ENCODE measurements around the gene HPCAL1. TPM values are rescaled to one million over a fixed set of nuclear protein-coding genes. Genes with fewer than 3 reads are reported as not detected.

The HPCAL1 gene
- total RNA-seq, 1 experiment from 2014 or later = 5.0 TPM

DNA sequence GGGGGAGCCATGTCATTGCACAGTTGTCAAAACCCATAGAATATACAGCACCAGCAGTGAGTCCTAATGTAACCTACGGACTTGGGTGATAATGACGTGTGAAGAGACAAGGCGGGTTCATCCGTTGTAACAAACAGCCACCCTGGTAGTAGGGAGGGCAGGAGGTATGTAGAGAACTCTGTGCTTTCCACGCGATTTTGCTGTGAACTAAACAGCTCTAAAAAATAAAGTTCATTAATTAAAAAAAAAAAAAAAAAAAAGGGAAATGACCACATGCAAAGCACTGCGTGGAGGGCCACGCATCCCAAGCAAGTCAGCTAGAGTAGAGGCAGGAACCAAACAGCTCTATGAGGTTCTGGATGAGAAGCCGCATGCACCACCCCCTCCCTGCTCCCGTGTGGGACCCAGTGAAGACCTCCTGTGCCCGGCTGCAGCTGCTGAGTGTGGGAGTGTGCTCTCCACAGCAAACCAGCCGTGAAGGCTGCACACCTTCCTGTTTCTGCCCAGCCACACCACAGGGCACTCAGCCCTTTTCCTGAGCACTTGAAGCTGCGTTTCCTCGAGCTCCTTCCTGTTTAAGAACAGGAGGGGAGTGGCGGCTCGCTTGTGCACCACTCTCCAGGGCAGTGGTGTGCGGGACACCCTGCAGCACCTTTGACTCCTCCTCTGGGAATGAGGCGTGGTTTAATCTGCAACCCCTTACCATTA lies 79.8 kb downstream of the HPCAL1 start:
- peak overlapping the region; percentile 49; the same call in 1 of the 2 replicates for H3K4me3 ChIP-seq (ENCODE audit: low read length)
- peak overlapping the region; percentile 65 for H3K4me2 ChIP-seq (ENCODE audit: low read depth, low read length, poor library complexity, severe bottlenecking)
- H3K27me3 ChIP-seq (ENCODE audit: low read length) = no peaks in the 10 kb centered on the region
- no peaks in the 10 kb centered on the region for H3K36me3 ChIP-seq (ENCODE audit: insufficient read depth, low read length)
- 0 out of 2 replicates have a peak, but pooled peaks cover 3% of the 10 kb centered on the region for H4K20me1 ChIP-seq (ENCODE audit: insufficient read depth, low read depth, low read length)
- peak overlapping the region; percentile 38 for H3K9ac ChIP-seq (ENCODE audit: low read length)
- H3K9me2 ChIP-seq (replicated peaks; ENCODE audit: insufficient read depth, low read length) = no peaks in the 10 kb centered on the region
- no peaks in the 10 kb centered on the region for H3K9me3 ChIP-seq (ENCODE audit: low read length)
- H3K27ac ChIP-seq (ENCODE audit: low read length) = peak overlapping the region; percentile 46; the same call in 1 of the 2 replicates
- peak; percentile 70 for DNase-seq
- 0 out of 2 replicates have a peak overlapping the region, but pooled peaks have one; percentile 30 for H2AFZ ChIP-seq (ENCODE audit: low read length)
- peaks cover 63% of the 10 kb centered on the region for H3K4me1 ChIP-seq (ENCODE audit: low read length)
- H3K79me2 ChIP-seq (ENCODE audit: low read length) = no peaks in the 10 kb centered on the region

DNA sequence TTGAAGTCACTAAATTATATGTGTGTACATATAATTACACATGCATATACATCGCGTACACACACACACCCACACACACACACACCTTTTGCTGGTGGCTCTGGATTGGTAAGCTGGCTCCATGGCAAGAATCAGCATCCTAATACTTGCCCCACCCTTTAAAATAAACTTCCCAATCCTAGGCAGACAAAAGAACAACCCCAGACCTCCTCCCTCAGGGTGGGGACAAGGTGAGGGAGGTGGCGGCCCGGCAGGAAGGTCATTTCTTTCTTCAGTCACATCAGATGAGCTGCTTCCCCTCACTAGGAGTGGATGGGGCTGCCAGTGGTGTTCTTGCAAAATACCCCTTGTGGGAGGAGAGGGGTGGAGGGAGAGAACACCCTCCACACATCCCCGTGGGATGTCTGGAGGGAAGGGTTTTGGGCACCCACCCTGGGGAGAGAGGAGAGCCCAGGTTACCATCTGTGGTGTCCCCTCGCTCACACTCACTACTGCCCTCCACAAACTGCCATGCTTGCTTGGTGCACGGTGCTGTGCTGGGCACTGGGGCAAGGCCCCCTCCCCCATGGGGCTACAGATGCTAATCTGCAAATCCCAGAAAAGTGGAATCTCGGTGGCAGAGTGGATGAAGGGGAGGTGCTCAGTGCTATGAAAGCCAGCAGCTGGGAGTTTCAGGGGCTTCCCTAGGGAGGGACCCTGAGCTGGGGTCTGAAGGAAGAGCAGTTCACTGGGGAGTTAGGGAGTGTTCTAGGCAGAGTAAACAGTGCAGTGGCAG lies 81.4 kb downstream of the HPCAL1 start:
- no peaks in the 10 kb centered on the region for H3K9me2 ChIP-seq (replicated peaks; ENCODE audit: insufficient read depth, low read length)
- H3K4me2 ChIP-seq (ENCODE audit: low read depth, low read length, poor library complexity, severe bottlenecking) = no peak overlapping the region
- H4K20me1 ChIP-seq (ENCODE audit: insufficient read depth, low read depth, low read length) = 0 out of 2 replicates have a peak, but pooled peaks cover 3% of the 10 kb centered on the region
- H3K9ac ChIP-seq (ENCODE audit: low read length) = no peak overlapping the region
- no peaks in the 10 kb centered on the region for H3K36me3 ChIP-seq (ENCODE audit: insufficient read depth, low read length)
- no peak overlapping the region for H3K27ac ChIP-seq (ENCODE audit: low read length)
- no peak overlapping the region for H2AFZ ChIP-seq (ENCODE audit: low read length)
- no peaks in the 10 kb centered on the region for H3K9me3 ChIP-seq (ENCODE audit: low read length)
- no peaks in the 10 kb centered on the region for H3K27me3 ChIP-seq (ENCODE audit: low read length)
- no peaks in the 10 kb centered on the region for H3K79me2 ChIP-seq (ENCODE audit: low read length)
- H3K4me3 ChIP-seq (ENCODE audit: low read length) = no peak overlapping the region
- DNase-seq = no peak
- peaks cover 47% of the 10 kb centered on the region for H3K4me1 ChIP-seq (ENCODE audit: low read length)

DNA sequence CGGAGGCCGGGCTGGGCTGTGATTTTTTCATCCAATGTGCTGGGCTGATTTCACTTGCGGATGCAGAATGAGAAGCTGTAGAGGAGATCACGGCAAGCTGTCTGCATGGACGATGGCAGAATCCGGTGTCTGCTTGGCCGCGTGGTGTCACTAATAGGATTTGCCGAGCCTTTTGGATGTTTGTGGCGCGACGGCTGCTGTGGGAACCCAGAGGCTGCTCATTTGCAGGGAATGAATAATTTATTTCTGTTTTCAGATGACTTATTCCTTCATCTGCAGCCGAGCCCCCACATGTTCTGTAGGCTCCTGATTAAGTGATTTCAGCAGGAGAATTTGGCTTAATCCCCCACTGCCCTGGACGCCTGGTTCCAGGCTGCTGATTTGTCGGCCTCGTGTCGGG lies 82.8 kb downstream of the HPCAL1 start:
- H3K9ac ChIP-seq (ENCODE audit: low read length) = no peak overlapping the region
- no peak for DNase-seq
- H3K4me1 ChIP-seq (ENCODE audit: low read length) = peaks cover 34% of the 10 kb centered on the region
- no peak overlapping the region for H2AFZ ChIP-seq (ENCODE audit: low read length)
- H3K79me2 ChIP-seq (ENCODE audit: low read length) = no peaks in the 10 kb centered on the region
- no peaks in the 10 kb centered on the region for H3K36me3 ChIP-seq (ENCODE audit: insufficient read depth, low read length)
- H3K4me3 ChIP-seq (ENCODE audit: low read length) = no peak overlapping the region
- H3K9me3 ChIP-seq (ENCODE audit: low read length) = no peaks in the 10 kb centered on the region
- no peaks in the 10 kb centered on the region for H3K9me2 ChIP-seq (replicated peaks; ENCODE audit: insufficient read depth, low read length)
- no peak overlapping the region for H3K27ac ChIP-seq (ENCODE audit: low read length)
- no peaks in the 10 kb centered on the region for H3K27me3 ChIP-seq (ENCODE audit: low read length)
- 0 out of 2 replicates have a peak, but pooled peaks cover 7% of the 10 kb centered on the region for H4K20me1 ChIP-seq (ENCODE audit: insufficient read depth, low read depth, low read length)
- H3K4me2 ChIP-seq (ENCODE audit: low read depth, low read length, poor library complexity, severe bottlenecking) = no peak overlapping the region

DNA sequence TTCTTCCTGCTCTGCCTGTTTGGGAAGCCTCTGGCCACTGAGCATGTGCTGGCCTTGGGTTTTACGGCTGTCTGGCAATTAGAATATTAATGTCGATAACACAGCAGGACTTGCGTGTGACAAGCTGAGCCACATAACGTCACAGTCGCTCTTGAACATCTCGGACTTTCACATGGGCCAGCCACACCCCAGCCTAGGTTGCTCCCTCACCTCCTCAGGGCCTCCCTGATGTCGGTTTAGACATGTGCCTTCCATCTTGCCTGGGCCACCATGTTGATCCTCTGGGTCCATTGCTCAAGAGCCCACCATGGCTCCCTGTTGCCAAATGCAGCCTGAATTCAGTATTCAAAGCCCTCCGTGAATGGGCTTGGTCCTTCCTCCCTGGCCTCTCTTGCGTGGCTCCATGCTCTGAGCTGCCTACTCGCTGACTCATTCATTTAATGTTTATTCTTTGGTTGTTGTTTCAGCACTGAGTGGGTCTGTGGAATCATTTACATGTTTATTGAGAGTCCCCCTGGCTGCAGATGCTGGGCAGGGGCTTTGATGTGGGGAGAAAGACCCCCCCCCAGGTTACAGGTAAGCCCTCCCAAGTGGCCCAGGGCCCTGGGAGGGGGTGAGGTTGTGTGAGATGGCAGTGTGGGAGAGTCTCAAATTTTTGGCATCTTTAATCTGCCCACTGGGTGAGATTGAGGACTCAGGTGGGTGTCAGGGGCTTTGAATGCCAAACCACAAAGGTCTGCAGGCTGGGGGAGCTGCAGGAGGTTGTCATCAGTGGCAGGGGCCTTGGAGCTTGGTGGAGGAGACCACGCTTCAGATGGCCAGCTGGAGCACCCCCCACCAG lies 83.4 kb downstream of the HPCAL1 start:
- H3K9me2 ChIP-seq (replicated peaks; ENCODE audit: insufficient read depth, low read length) = no peaks in the 10 kb centered on the region
- H3K9ac ChIP-seq (ENCODE audit: low read length) = no peak overlapping the region
- H3K27me3 ChIP-seq (ENCODE audit: low read length) = no peaks in the 10 kb centered on the region
- no peaks in the 10 kb centered on the region for H3K9me3 ChIP-seq (ENCODE audit: low read length)
- H2AFZ ChIP-seq (ENCODE audit: low read length) = no peak overlapping the region
- H3K4me3 ChIP-seq (ENCODE audit: low read length) = no peak overlapping the region
- H3K4me1 ChIP-seq (ENCODE audit: low read length) = peaks cover 30% of the 10 kb centered on the region
- 0 out of 2 replicates have a peak, but pooled peaks cover 7% of the 10 kb centered on the region for H4K20me1 ChIP-seq (ENCODE audit: insufficient read depth, low read depth, low read length)
- H3K36me3 ChIP-seq (ENCODE audit: insufficient read depth, low read length) = no peaks in the 10 kb centered on the region
- H3K79me2 ChIP-seq (ENCODE audit: low read length) = no peaks in the 10 kb centered on the region
- DNase-seq = no peak
- no peak overlapping the region for H3K4me2 ChIP-seq (ENCODE audit: low read depth, low read length, poor library complexity, severe bottlenecking)
- no peak overlapping the region for H3K27ac ChIP-seq (ENCODE audit: low read length)

DNA sequence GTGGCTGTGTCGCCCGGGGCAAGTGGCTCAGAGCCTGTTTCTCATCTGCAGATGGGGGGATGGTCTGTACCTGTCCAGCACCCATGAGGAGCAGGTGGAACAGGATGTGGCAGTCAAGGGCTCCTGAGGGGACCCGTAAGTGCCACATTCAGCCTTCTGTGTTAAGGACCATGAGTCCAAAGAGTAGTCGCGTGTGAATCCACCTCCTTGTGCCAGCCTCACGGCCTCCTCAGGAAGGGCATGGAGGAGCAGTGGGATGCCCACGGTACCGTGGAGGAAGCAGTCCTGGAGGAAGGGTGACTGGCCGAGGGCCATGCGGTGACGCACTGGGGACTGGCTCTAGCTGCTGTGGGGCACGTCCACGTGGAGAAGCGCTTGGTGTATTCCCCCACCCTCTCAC lies 84.3 kb downstream of the HPCAL1 start:
- H3K79me2 ChIP-seq (ENCODE audit: low read length) = no peaks in the 10 kb centered on the region

DNA sequence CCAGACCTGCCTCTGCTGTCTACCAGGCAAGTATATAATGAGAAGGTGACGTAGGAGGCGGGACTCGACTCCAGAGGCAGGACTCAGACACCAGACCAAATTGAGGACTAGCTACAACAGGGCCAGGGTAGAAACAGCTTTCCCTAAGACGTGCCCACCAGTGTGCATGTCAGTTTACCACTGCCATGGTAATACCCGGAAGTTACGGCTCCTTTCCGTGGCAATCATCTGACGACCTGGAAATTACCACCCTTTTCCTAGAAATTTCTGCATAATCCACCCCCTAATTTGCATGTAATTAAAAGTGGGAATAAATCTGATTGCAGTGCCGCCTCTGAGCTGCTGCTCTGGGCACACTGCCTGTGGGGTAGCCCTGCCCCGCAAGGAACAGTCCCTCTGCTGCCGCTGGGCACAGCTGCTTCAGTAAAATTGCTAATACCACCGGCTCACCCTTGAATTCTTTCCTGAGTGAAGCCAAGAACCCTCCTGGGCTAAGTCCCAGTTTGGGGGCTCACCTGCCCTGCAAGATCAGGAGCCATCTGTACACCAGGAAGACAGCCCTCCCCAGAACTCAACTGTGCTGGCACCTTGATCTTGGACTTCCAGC lies 86.4 kb downstream of the HPCAL1 start:
- no peak overlapping the region for H2AFZ ChIP-seq (ENCODE audit: low read length)
- H3K4me3 ChIP-seq (ENCODE audit: low read length) = no peak overlapping the region
- H3K4me2 ChIP-seq (ENCODE audit: low read depth, low read length, poor library complexity, severe bottlenecking) = no peak overlapping the region
- H4K20me1 ChIP-seq (ENCODE audit: insufficient read depth, low read depth, low read length) = 0 out of 2 replicates have a peak, but pooled peaks cover 7% of the 10 kb centered on the region
- DNase-seq = no peak
- H3K27me3 ChIP-seq (ENCODE audit: low read length) = no peaks in the 10 kb centered on the region
- H3K9ac ChIP-seq (ENCODE audit: low read length) = no peak overlapping the region
- peaks cover 4% of the 10 kb centered on the region; the same call in 1 of the 2 replicates for H3K4me1 ChIP-seq (ENCODE audit: low read length)
- no peaks in the 10 kb centered on the region for H3K79me2 ChIP-seq (ENCODE audit: low read length)
- no peak overlapping the region for H3K27ac ChIP-seq (ENCODE audit: low read length)
- H3K9me2 ChIP-seq (replicated peaks; ENCODE audit: insufficient read depth, low read length) = no peaks in the 10 kb centered on the region
- no peaks in the 10 kb centered on the region for H3K36me3 ChIP-seq (ENCODE audit: insufficient read depth, low read length)
- no peaks in the 10 kb centered on the region for H3K9me3 ChIP-seq (ENCODE audit: low read length)

More for the DNA sequence above, 84.3 kb downstream of the HPCAL1 start:
- no peaks in the 10 kb centered on the region for H3K9me2 ChIP-seq (replicated peaks; ENCODE audit: insufficient read depth, low read length)
- no peak overlapping the region for H3K9ac ChIP-seq (ENCODE audit: low read length)
- no peaks in the 10 kb centered on the region for H3K36me3 ChIP-seq (ENCODE audit: insufficient read depth, low read length)
- DNase-seq = no peak
- H3K27ac ChIP-seq (ENCODE audit: low read length) = no peak overlapping the region
- no peak overlapping the region for H2AFZ ChIP-seq (ENCODE audit: low read length)
- 0 out of 2 replicates have a peak, but pooled peaks cover 7% of the 10 kb centered on the region for H4K20me1 ChIP-seq (ENCODE audit: insufficient read depth, low read depth, low read length)
- H3K4me1 ChIP-seq (ENCODE audit: low read length) = peaks cover 22% of the 10 kb centered on the region
- no peak overlapping the region for H3K4me2 ChIP-seq (ENCODE audit: low read depth, low read length, poor library complexity, severe bottlenecking)
- H3K4me3 ChIP-seq (ENCODE audit: low read length) = no peak overlapping the region
- no peaks in the 10 kb centered on the region for H3K9me3 ChIP-seq (ENCODE audit: low read length)
- H3K27me3 ChIP-seq (ENCODE audit: low read length) = no peaks in the 10 kb centered on the region

DNA sequence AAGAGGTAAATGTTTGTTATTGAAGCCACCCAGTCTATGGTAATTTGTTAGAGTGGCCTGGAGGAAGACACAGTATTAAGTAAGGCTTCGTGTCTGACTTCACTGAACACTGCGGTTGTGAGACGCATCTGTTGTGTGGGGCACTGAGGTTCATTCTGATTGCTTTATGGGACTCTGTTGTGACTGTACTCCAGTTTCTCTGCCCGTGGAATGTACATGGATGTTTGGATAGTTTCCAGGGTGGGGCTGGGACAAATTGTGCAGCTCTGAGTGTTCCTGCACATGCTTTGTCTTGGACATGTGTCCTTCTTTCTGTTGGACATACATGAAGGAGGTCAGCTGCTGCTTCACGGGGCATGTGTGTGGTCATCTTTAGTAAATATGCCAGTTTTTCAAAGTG lies 86.9 kb downstream of the HPCAL1 start:
- H3K27ac ChIP-seq (ENCODE audit: low read length) = no peak overlapping the region
- no peak overlapping the region for H2AFZ ChIP-seq (ENCODE audit: low read length)
- no peak for DNase-seq
- H3K4me1 ChIP-seq (ENCODE audit: low read length) = peaks cover 4% of the 10 kb centered on the region; the same call in 1 of the 2 replicates
- H3K79me2 ChIP-seq (ENCODE audit: low read length) = no peaks in the 10 kb centered on the region
- no peaks in the 10 kb centered on the region for H3K27me3 ChIP-seq (ENCODE audit: low read length)
- no peaks in the 10 kb centered on the region for H3K9me3 ChIP-seq (ENCODE audit: low read length)
- 0 out of 2 replicates have a peak, but pooled peaks cover 4% of the 10 kb centered on the region for H4K20me1 ChIP-seq (ENCODE audit: insufficient read depth, low read depth, low read length)
- no peaks in the 10 kb centered on the region for H3K36me3 ChIP-seq (ENCODE audit: insufficient read depth, low read length)
- no peak overlapping the region for H3K9ac ChIP-seq (ENCODE audit: low read length)
- no peak overlapping the region for H3K4me2 ChIP-seq (ENCODE audit: low read depth, low read length, poor library complexity, severe bottlenecking)
- no peak overlapping the region for H3K4me3 ChIP-seq (ENCODE audit: low read length)
- H3K9me2 ChIP-seq (replicated peaks; ENCODE audit: insufficient read depth, low read length) = no peaks in the 10 kb centered on the region
